ENCODE results near the gene USP35. TPM values are rescaled to one million over a fixed set of nuclear protein-coding genes. Genes with fewer than 3 reads are reported as not detected.

USP35 gene
- polyA plus RNA-seq, 1 of the 3 experiments (the other 2 are of a cell fraction), result 8.4 TPM

DNA sequence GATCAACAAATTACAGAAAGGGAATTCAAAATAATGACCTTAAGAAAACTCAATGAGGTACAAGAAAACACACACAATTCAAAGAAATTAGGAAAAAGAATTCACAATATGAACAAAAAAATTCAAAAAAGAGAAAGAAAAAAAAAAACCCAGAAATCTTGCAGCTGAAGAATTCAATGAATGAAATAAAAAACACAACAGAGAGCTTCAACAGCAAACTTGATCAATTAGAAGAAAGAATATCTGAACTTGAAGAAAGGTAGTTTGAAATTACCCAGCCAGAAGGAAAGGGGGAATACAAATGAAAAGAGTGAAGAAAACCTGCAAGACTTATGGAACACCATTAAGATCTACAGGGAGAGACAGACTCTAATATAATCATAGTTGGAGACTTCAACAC lies 52.8 kb downstream of the USP35 start:
- no peak overlapping the region for H3K27ac ChIP-seq (ENCODE audit: low read depth in 2 of 2, low read length in 1 of 2)
- no peak overlapping the region for H2AFZ ChIP-seq (ENCODE audit: low read depth)
- H3K79me2 ChIP-seq (ENCODE audit: insufficient read depth), result no peaks in the 10 kb centered on the region
- ChIA-PET POLR2A (no interaction called here), CTCF (interaction anchor here (0.7 to 2.8 kb wide), 3 partner anchors 10 to 323 kb away, joined by 3 to 9 read pairs (median 4); no protein-coding TSS in a partner anchor)
- H3K4me3 ChIP-seq (ENCODE audit: low read depth in 2 of 2, low read length in 1 of 2), result no peak overlapping the region
- no peaks in the 10 kb centered on the region for H3K9me3 ChIP-seq
- DNase-seq, result no peak
- no peak overlapping the region for H3K4me2 ChIP-seq
- no peak for TF ChIP-seq FOXJ3 (CRISPR knock-in tag; IDR thresholded peaks at IDR 0.05)
- TF ChIP-seq IRF3 (IDR thresholded peaks at IDR 0.05; ENCODE audit: low read depth, low read length), result no peak
- TF ChIP-seq TAF1 (IDR thresholded peaks at IDR 0.05; ENCODE audit: borderline replicate concordance, low read depth, low read length), result no peak
- TF ChIP-seq JUND (IDR thresholded peaks at IDR 0.05), result no peak
- TF ChIP-seq RFX5 (IDR thresholded peaks at IDR 0.05; ENCODE audit: low read length), result no peak
- TF ChIP-seq REST (IDR thresholded peaks at IDR 0.05; ENCODE audit: low read depth, low read length), result no peak
- no peak for TF ChIP-seq MXI1 (IDR thresholded peaks at IDR 0.05; ENCODE audit: low read depth, low read length)
- TF ChIP-seq, protein P1, sequence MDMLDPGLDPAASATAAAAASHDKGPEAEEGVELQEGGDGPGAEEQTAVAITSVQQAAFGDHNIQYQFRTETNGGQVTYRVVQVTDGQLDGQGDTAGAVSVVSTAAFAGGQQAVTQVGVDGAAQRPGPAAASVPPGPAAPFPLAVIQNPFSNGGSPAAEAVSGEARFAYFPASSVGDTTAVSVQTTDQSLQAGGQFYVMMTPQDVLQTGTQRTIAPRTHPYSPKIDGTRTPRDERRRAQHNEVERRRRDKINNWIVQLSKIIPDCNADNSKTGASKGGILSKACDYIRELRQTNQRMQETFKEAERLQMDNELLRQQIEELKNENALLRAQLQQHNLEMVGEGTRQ (IDR thresholded peaks at IDR 0.05; ENCODE audit: borderline replicate concordance, low read depth, low read length), result no peak
- no peak for TF ChIP-seq RAD21 (IDR thresholded peaks at IDR 0.05; ENCODE audit: low read length)
- no peak for TF ChIP-seq YY1 (IDR thresholded peaks at IDR 0.05; ENCODE audit: low read depth)
- no peak for TF ChIP-seq RCOR1 (IDR thresholded peaks at IDR 0.05; ENCODE audit: low read length)
- TF ChIP-seq GATA2 (CRISPR knock-in tag; IDR thresholded peaks at IDR 0.05), result no peak
- no peak for TF ChIP-seq GABPA (IDR thresholded peaks at IDR 0.05; ENCODE audit: low read depth)
- H3K9ac ChIP-seq, result no peak overlapping the region
- no peaks in the 10 kb centered on the region for H4K20me1 ChIP-seq (ENCODE audit: insufficient read depth)
- peaks cover 11% of the 10 kb centered on the region for H3F3A ChIP-seq (replicated peaks; ENCODE audit: insufficient read depth)
- H3K36me3 ChIP-seq (replicated peaks in 1 of 2; ENCODE audit: control insufficient read depth in 1 of 2, insufficient read depth in 2 of 2, low read length in 1 of 2), result no peaks in the 10 kb centered on the region
- H3K27me3 ChIP-seq (ENCODE audit: insufficient read depth), result no peaks in the 10 kb centered on the region
- no peaks in the 10 kb centered on the region for H3K9me2 ChIP-seq
- no peaks in the 10 kb centered on the region; a peak in 2 of 4 replicates for H3K4me1 ChIP-seq (ENCODE audit: control insufficient read depth in 1 of 2, insufficient read depth in 2 of 2, low read depth in 1 of 2, low read length in 1 of 2)

Measured in SK-N-SH (cell line).